Endothelial cell (in vitro differentiated cells): ENCODE measurements around the gene BAZ1A. TPM values are rescaled to one million over a fixed set of nuclear protein-coding genes. Genes with fewer than 3 reads are reported as not detected.

Experiments
- DNase-seq: peaks from one replicate; pipeline ENCODE4 v3.0.0; 2021; ENCODE audit warnings: low spot score
- H3K27ac Mint-ChIP-seq: one replicate; pipeline ENCODE4 v1.8.0; 2021; ENCODE audit warnings: mixed read lengths, inconsistent platforms; ENCODE audit not compliant: unreplicated experiment
- H3K27me3 Mint-ChIP-seq: one replicate; pipeline ENCODE4 v1.8.0; 2021; ENCODE audit warnings: mild to moderate bottlenecking, moderate library complexity, mixed read lengths, inconsistent platforms; ENCODE audit not compliant: unreplicated experiment
- H3K36me3 Mint-ChIP-seq: one replicate; pipeline ENCODE4 v1.8.0; 2021; ENCODE audit warnings: mild to moderate bottlenecking, low read depth, mixed read lengths, inconsistent platforms; ENCODE audit not compliant: unreplicated experiment
- H3K4me1 Mint-ChIP-seq: one replicate; pipeline ENCODE4 v1.8.0; 2021; ENCODE audit warnings: mild to moderate bottlenecking, mixed read lengths, inconsistent platforms; ENCODE audit not compliant: unreplicated experiment
- H3K4me3 Mint-ChIP-seq: one replicate; pipeline ENCODE4 v1.8.0; 2021; ENCODE audit warnings: mild to moderate bottlenecking, mixed read lengths, inconsistent platforms; ENCODE audit not compliant: unreplicated experiment
- H3K9me3 Mint-ChIP-seq: one replicate; pipeline ENCODE4 v1.8.0; 2021; ENCODE audit warnings: mixed read lengths, inconsistent platforms; ENCODE audit not compliant: unreplicated experiment
- total RNA-seq: library from RNA; stranded (reverse); fragmentation: NEBNext Ultra II Directional; extraction: Animal tissue kit (Norgen Biotek cat#: 25700); gene quantifications from one replicate; pipeline ENCODE4 v1.2.1, GENCODE V29; 2021; ENCODE audit not compliant: unreplicated experiment
- TF ChIP-seq, protein P1 (sequence below): fragments of 200-600 bp; sonication (generic); IDR thresholded peaks from one replicate; pipeline ENCODE4 v1.5.0; 2021; ENCODE audit warnings: antibody characterized with exemption; ENCODE audit not compliant: unreplicated experiment

BAZ1A gene
- total RNA-seq, 1 donor from 2014 or later, result 27.2 TPM

- Mint-ChIP-seq H3K27me3 (no peaks in the 10 kb centered on the region), H3K9me3 (no peaks in the 10 kb centered on the region), H3K4me1 (peaks cover 3% of the 10 kb centered on the region), H3K36me3 (no peaks in the 10 kb centered on the region), H3K4me3 (no peak overlapping the region), H3K27ac (no peak overlapping the region)
- TF ChIP-seq, protein P1, sequence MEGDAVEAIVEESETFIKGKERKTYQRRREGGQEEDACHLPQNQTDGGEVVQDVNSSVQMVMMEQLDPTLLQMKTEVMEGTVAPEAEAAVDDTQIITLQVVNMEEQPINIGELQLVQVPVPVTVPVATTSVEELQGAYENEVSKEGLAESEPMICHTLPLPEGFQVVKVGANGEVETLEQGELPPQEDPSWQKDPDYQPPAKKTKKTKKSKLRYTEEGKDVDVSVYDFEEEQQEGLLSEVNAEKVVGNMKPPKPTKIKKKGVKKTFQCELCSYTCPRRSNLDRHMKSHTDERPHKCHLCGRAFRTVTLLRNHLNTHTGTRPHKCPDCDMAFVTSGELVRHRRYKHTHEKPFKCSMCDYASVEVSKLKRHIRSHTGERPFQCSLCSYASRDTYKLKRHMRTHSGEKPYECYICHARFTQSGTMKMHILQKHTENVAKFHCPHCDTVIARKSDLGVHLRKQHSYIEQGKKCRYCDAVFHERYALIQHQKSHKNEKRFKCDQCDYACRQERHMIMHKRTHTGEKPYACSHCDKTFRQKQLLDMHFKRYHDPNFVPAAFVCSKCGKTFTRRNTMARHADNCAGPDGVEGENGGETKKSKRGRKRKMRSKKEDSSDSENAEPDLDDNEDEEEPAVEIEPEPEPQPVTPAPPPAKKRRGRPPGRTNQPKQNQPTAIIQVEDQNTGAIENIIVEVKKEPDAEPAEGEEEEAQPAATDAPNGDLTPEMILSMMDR, result no peak
- no peak for DNase-seq
These were observed 13.0 kb upstream of the BAZ1A start for GRCh38 chr14:34888186-34888585.

DNA sequence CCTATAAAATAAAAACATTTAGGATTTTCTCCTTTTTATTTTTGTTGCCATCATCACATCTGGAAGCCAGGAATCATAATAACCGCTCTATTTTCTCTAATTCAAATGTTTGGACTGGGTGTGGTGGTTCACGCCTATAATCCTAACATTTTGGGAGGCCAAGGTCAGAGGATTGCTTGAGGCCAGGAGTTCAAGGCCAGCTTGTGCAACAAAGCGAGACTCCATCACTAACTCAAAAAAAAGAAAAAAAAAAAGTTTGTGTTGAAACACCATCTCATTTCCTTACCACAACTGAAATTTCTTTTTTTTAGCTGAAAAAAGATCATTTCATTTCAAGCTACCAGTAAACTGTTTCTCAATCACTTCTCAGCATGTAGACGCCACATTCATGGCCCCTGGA, 8.8 kb upstream of the BAZ1A start:
- H3K4me3 Mint-ChIP-seq, result no peak overlapping the region
- no peaks in the 10 kb centered on the region for H3K4me1 Mint-ChIP-seq
- no peaks in the 10 kb centered on the region for H3K9me3 Mint-ChIP-seq
- TF ChIP-seq, protein P1, result no peak
- no peak for DNase-seq
- no peak overlapping the region for H3K27ac Mint-ChIP-seq
- no peaks in the 10 kb centered on the region for H3K27me3 Mint-ChIP-seq
- no peaks in the 10 kb centered on the region for H3K36me3 Mint-ChIP-seq

- peaks cover 12% of the 10 kb centered on the region for H3K4me1 Mint-ChIP-seq
- peak; percentile 64 for DNase-seq
- H3K36me3 Mint-ChIP-seq, result peaks cover 4% of the 10 kb centered on the region
- peak overlapping the region; percentile 82 for H3K4me3 Mint-ChIP-seq
- TF ChIP-seq, protein P1, result no peak
- H3K27me3 Mint-ChIP-seq, result peaks cover 9% of the 10 kb centered on the region
- no peaks in the 10 kb centered on the region for H3K9me3 Mint-ChIP-seq
- H3K27ac Mint-ChIP-seq, result no peak overlapping the region
These were observed 652 bp downstream of the BAZ1A start for GRCh38 chr14:34874386-34875030.

DNA sequence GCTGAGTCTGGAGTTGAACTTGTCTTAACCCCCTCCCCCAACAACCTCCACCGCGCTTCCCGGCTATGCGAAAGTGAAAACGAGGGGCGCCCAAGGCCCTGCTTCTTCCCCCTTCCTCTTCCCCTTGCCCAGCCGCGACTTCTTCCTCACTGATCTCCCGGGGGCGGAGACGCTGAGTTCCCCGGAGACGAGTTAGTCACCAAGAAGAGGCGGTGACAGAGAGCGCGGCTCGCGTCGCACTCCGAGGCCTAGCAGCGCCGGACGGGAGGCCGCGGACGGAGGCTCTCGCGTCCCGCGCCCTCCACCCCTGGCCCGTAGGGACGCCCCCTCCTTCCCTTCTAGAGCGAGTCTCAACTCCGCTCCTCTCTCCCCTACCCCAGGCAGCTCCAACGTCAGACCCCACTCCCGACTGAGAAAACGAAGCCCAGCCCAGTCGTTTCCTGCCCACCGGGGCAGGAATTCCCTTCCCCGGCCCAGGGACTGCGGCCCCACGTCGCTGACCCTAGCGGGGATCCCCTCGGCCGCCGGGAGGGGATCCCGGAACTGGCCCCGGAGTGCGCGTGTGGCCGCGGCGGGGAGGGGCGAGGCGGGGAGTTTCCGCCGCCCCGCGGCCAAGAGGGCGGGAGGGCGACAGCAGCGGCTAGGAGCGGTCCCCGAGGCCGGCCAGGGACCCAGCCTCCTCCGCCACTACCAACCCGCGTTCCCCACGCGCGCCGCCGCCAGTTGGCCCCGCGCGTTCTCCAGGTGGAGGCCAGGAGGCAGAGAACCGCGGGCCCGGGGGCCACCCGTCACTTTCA, 1.4 kb downstream of the BAZ1A start:
- TF ChIP-seq, protein P1, result no peak
- peaks cover 4% of the 10 kb centered on the region for H3K36me3 Mint-ChIP-seq

More for the DNA sequence above, 1.4 kb downstream of the BAZ1A start:
- Mint-ChIP-seq H3K9me3 (no peaks in the 10 kb centered on the region), H3K4me1 (peaks cover 12% of the 10 kb centered on the region), H3K27ac (peak overlapping the region; percentile 92), H3K27me3 (peaks cover 9% of the 10 kb centered on the region), H3K4me3 (peak overlapping the region; percentile 97)
- peak; percentile 64 for DNase-seq
